Astrocyte of the spinal cord (primary cell): ENCODE results near the gene TRIM17.

Experiments
- DNase-seq: peaks from one replicate; pipeline ENCODE4 v3.0.0; 2011; ENCODE audit warnings: low read depth, low spot score
- H3K4me3 ChIP-seq: 2 replicates; pipeline ENCODE4 v1.5.1; 2011; ENCODE audit warnings: low read depth, mild to moderate bottlenecking, low read length, moderate library complexity
- in situ Hi-C: cut with HindIII; loops from 2 replicates; pipeline ENCODE4 v1.10.0; 2017; ENCODE audit warnings: low sequenced_read_pairs
- TF ChIP-seq, protein P1 (sequence below): IDR thresholded peaks from 2 replicates; pipeline ENCODE4 v1.5.1; 2012; ENCODE audit warnings: low read depth, mild to moderate bottlenecking, low read length, inconsistent platforms

The TRIM17 gene

DNA sequence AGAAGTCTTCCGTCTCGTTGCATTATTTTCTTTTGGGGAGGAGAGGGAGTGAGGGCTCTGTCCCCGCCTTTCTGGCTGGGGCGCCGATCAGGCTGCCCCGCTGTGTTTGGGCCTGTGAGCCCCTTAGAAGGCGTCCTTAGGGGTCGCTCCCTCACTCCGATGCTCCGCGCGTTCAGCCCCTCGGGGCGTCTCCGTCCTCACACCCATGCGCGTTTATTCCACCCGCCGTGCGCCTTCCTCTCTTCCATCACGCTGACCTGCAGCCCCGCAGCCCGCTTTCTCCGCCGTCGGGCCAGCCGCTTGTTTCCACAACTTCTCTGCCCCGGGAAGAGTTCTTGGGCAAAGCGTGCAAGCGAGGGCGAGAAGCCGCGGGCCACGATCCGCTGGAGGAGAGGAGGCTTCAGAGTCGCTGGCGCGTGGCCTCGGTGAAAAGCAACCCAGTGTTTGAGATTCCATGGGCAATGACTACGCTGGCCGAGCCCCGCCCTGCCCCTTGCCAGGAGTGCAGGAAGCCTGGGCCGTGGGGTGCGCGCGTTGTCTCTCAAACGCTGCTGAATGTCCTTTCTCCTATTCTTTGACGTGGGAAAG, 37.7 kb downstream of the TRIM17 start:
- TF ChIP-seq, protein P1, sequence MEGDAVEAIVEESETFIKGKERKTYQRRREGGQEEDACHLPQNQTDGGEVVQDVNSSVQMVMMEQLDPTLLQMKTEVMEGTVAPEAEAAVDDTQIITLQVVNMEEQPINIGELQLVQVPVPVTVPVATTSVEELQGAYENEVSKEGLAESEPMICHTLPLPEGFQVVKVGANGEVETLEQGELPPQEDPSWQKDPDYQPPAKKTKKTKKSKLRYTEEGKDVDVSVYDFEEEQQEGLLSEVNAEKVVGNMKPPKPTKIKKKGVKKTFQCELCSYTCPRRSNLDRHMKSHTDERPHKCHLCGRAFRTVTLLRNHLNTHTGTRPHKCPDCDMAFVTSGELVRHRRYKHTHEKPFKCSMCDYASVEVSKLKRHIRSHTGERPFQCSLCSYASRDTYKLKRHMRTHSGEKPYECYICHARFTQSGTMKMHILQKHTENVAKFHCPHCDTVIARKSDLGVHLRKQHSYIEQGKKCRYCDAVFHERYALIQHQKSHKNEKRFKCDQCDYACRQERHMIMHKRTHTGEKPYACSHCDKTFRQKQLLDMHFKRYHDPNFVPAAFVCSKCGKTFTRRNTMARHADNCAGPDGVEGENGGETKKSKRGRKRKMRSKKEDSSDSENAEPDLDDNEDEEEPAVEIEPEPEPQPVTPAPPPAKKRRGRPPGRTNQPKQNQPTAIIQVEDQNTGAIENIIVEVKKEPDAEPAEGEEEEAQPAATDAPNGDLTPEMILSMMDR: no peak
- in situ Hi-C loops: no loop called here
- peak; percentile 13 for DNase-seq
- peak overlapping the region; percentile 34 for H3K4me3 ChIP-seq

DNA sequence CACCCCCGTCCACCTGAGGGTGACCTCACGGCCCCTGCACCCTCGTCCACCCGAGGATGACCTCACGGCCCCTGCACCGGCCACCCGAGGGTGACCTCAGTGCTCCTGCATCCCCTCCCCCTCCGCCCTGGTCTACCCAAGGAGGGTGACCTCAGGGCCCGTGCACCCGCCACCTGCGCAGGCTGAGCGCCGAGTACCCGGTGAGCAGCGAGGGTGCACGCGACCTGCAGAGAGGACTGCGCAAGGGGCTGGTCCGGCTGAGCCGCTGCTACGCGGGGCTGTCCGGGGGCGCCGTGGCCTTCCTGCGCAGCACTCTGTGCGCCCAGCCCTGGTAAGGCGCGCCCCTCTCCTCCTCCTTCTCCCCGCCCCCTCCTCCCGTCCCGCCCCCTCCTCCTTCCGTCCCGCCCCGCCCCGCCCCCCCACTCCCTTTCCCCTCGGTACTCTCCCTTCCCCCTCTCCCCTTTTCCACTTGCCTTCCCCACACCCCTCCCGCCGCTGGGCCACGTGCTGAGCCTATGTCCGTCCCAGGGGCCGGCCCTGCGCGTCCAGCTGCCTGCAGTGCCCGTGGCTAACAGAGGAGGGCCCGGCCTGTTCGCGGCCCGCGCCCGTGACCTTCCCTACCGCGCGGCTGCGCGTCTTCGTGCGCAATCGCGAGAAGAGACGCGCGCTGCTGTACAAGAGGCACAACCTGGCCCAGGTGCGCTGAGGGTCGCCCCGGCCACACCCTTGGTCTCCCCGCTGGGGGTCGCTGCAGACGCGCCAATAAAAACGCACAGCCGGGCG, 38.4 kb downstream of the TRIM17 start:
- in situ Hi-C loops: no loop called here
- H3K4me3 ChIP-seq: peak overlapping the region; percentile 34
- peak; percentile 70 for DNase-seq

DNA sequence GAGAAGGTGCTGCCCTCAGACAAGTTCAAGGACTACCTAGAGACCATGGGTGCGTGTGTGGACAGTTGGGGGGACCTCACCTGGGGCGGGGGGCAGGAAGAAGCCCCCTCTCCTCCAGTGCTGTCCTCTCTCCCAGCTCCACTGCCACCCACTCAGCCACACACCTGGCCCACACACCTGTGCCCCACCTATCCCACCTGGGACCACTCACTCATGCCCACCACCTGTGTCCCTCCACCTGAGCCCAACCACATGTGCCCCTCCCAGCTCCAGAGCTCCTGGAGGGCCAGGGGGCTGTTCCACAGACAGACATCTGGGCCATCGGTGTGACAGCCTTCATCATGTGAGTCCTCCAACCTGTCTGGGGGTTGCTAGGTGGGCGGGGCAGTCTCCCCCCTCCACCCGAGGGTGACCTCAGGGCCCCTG, 39.0 kb downstream of the TRIM17 start:
- in situ Hi-C loops: no loop called here
- TF ChIP-seq, protein P1: no peak
- no peak for DNase-seq
- H3K4me3 ChIP-seq: no peak overlapping the region

More for the DNA sequence above, 38.4 kb downstream of the TRIM17 start:
- TF ChIP-seq, protein P1: peak; percentile 72

DNA sequence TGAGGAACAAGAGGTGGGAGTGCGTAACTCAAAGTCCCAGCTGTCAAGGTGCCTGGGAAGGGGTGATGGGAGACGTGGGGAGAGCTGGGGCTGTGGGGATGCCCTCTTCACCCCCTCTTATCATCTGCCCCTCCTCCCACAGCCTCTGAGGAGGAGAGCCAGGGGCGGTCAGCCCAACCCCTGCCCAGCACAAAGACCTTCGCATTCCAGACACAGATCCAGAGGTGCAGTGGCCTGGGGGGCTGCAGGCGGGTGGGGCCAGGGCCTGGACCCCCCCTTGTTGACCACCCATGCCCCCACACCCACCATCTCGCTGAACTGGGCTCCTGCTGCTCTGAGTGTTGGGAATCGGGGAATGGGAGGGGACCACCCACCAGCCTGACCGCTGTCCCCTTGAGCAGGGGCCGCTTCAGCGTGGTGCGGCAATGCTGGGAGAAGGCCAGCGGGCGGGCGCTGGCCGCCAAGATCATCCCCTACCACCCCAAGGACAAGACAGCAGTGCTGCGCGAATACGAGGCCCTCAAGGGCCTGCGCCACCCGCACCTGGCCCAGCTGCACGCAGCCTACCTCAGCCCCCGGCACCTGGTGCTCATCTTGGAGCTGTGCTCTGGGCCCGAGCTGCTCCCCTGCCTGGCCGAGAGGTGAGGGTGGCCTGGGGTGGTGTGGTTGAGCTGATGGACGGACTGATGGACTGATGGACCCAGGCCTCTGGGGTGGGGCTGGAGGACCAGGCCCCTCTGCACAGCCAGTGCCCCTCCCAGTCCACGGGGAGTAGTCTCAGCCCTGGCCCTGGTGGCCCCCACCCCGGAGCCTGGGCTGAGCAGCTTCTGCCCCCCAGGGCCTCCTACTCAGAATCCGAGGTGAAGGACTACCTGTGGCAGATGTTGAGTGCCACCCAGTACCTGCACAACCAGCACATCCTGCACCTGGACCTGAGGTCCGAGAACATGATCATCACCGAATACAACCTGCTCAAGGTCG, 39.7 kb downstream of the TRIM17 start:
- H3K4me3 ChIP-seq: no peak overlapping the region
- in situ Hi-C loops: no loop called here
- no peak for DNase-seq
- TF ChIP-seq, protein P1: no peak

DNA sequence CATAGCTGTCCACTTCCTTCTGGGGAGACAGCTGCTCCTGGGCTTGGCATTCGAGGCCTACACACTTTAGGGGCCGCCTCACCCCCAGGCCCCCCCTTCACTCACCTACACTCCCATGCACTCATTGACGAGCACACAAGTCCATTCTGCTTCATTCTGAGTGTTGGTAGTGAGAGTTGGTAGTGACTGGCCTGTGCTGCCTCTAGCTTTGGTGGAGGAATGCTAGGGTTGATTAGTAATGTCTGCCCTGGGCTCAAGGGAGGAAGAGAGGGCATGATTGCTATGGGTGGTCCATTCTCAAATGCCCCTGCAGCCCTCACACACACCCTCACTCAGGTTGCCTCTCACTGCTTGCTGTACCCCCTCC, 40.4 kb downstream of the TRIM17 start:
- no peak for DNase-seq
- H3K4me3 ChIP-seq: no peak overlapping the region
- TF ChIP-seq, protein P1: no peak
- in situ Hi-C loops: no loop called here

DNA sequence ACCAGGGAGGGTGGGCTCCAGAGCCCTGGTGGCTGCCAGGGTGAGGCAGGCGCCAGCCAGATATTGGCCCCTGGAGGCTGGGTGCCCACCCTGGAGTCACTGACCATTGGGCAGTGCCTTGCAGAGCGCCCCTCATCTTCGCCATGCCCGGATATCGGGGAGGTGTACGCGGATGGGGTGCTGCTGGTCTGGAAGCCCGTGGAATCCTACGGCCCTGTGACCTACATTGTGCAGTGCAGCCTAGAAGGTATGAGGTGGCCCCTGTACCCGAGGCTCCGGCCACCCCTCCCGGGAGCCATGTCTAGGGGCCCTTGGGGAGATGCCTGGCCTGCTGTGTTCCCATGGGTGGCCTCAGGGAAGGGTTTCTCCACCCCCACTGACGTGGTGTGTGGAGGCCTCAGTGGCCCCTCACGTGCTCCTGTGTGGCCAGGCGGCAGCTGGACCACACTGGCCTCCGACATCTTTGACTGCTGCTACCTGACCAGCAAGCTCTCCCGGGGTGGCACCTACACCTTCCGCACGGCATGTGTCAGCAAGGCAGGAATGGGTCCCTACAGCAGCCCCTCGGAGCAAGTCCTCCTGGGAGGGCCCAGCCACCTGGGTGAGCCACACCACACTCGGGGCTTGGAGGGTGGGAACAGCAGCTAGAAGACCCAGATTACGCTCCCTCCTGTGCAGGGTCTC, 40.9 kb downstream of the TRIM17 start:
- H3K4me3 ChIP-seq: no peak overlapping the region
- in situ Hi-C loops: no loop called here
- no peak for DNase-seq
- TF ChIP-seq, protein P1: no peak
